Adrenal gland (tissue), 12 donors: ENCODE measurements around the gene ZNF644. TPM values are rescaled to one million over a fixed set of nuclear protein-coding genes. Genes with fewer than 3 reads are reported as not detected.
"Not testable (repeated sequence)": the region's sequence is repeated elsewhere in the genome, so short reads cannot be mapped to it uniquely, and the experiment has no call there.

Experiments
- DNase-seq, 7 donors: peaks; one replicate each; pipeline ENCODE4 v3.0.0-alpha.2; 2019 to 2020
- H3K27ac ChIP-seq, 5 donors: fragments of 200-600 bp; sonication (generic) in 4 of 5; 1 replicate in 3 of 5; 2 replicates in 2 of 5; pipeline versions ENCODE4 v1.5.1 to v1.8.0; 2016 to 2020; ENCODE audit warnings: mild to moderate bottlenecking in 1 of 5
- H3K27me3 ChIP-seq: fragments of 200-600 bp; 2 replicates; pipeline ENCODE4 v1.8.0; 2021
- H3K36me3 ChIP-seq, 2 donors: fragments of 200-600 bp; replicated peaks in 1 of 2; 1 replicate in 1 of 2; 2 replicates in 1 of 2; pipeline versions ENCODE4 v1.5.1 to v1.8.0; 2018 to 2022
- H3K4me1 ChIP-seq, 2 donors: fragments of 200-600 bp; replicated peaks in 1 of 2; 1 replicate in 1 of 2; 2 replicates in 1 of 2; pipeline versions ENCODE4 v1.5.1 to v1.8.0; 2018 to 2021
- H3K4me3 ChIP-seq, 4 donors: fragments of 200-600 bp; sonication (generic) in 3 of 4; one replicate each; pipeline ENCODE4 v1.5.1; 2016 to 2018
- H3K9me3 ChIP-seq, 3 donors: fragments of 200-600 bp; sonication (generic) in 1 of 3; replicated peaks in 1 of 3; 1 replicate in 2 of 3; 2 replicates in 1 of 3; pipeline versions ENCODE4 v1.5.1 to v1.8.0; 2016 to 2021
- CTCF ChIP-seq, 6 experiments: fragments of 450-650 bp in 4 of 6; fragments of 200-600 bp in 2 of 6; sonication (generic) in 1 of 6; IDR thresholded peaks; 1 replicate in 5 of 6; 2 replicates in 1 of 6; pipeline versions ENCODE4 v1.5.1 to v1.8.0; 2016 to 2021; ENCODE audit warnings: antibody characterized with exemption in 6 of 6, mild to moderate bottlenecking in 2 of 6, moderate library complexity in 1 of 6
- POLR2A ChIP-seq, 2 donors: fragments of 450-650 bp; IDR thresholded peaks; one replicate each; pipeline ENCODE4 v1.6.1; 2017; ENCODE audit warnings: antibody characterized with exemption in 2 of 2, mild to moderate bottlenecking in 2 of 2, moderate library complexity in 1 of 2
- WGBS, 4 donors: extraction: QIAGEN DNeasy Blood & Tissue Kit in 2 of 4; methylation state at CpG; one replicate each; pipeline versions ENCODE4 v1.1.5 to v1.1.7; 2013 to 2017; 5-methylcytosine and 5-hydroxymethylcytosine counted together
- intact Hi-C, 2 donors: fragments of 100-400 bp; cut with DNase I; formaldehyde crosslinking; loops; one replicate each; pipeline versions ENCODE4 v1.14.1 to v1.15.0; 2022 to 2023
- polyA plus RNA-seq, 3 donors: library from polyadenylated mRNA; stranded (reverse); fragments of 200-250 nt in 2 of 3; fragments of 350-450 nt in 1 of 3; fragmentation: Illumina TruSeq in 1 of 3; extraction: RNeasy Lipid Tissue Mini Kit (QIAGEN cat#74804) in 1 of 3; gene quantifications; one replicate each; pipeline ENCODE4 v1.2.3, GENCODE V29; 2013 to 2014
- total RNA-seq, 9 donors: library from RNA; depleted of rRNA in 4 of 9; stranded (reverse); fragments of >200 nt in 4 of 9; fragments of 120-200 nt in 1 of 9; fragmentation: NEBNext Ultra II Directional in 1 of 9; extraction: Animal tissue kit (Norgen Biotek cat#: 25700) in 1 of 9; gene quantifications; one replicate each; pipeline versions ENCODE4 v1.1.0 to v1.2.4, GENCODE V29; 2013 to 2023
- donor health status: healthy with polysubstance abuse.
- donor health status: Bipolar disorder and iron deficiency.
- donor health status: DM: yes; HTN: yes; CAD: no.
- donor health status: DM: no; HTN: no; CAD: no.
- donor health status: DM: no; HTN: no; CAD: no.
- donor health status: DM: yes; HTN: yes; CAD: no.

Gene ZNF644
- total and polyA plus RNA-seq, 12 donors, result 15.7 to 60.2 (median 33.3) TPM

GRCh38 chr1:90936731-90937130, 85.1 kb downstream of the ZNF644 start:
- no peak for TF ChIP-seq CTCF (IDR thresholded peaks at IDR 0.05)
- TF ChIP-seq POLR2A (IDR thresholded peaks at IDR 0.05), result no peak
- intact Hi-C loops, result no loop called here
- no peaks in the 10 kb centered on the region for H3K27me3 ChIP-seq
- WGBS, 4 donors, result 96 to 99% (median 97%) methylated on average over 1 of the region's 1 CpG
- no peaks in the 10 kb centered on the region for H3K36me3 ChIP-seq
- no peak for DNase-seq
- no peak overlapping the region for H3K4me3 ChIP-seq
- H3K27ac ChIP-seq, result no peak overlapping the region
- H3K4me1 ChIP-seq, result peaks cover 0 to 6% of the 10 kb centered on the region in 2 donors
- H3K9me3 ChIP-seq, result no peaks in the 10 kb centered on the region

GRCh38 chr1:90936061-90936460, 85.8 kb downstream of the ZNF644 start:
- Histone ChIP-seq H3K36me3 (no peaks in the 10 kb centered on the region), H3K4me3 (no peak overlapping the region), H3K27me3 (no peaks in the 10 kb centered on the region), H3K4me1 (peaks cover 0 to 6% of the 10 kb centered on the region in 2 donors), H3K27ac (no peak overlapping the region), H3K9me3 (no peaks in the 10 kb centered on the region)
- TF ChIP-seq POLR2A (IDR thresholded peaks at IDR 0.05) (no peak), CTCF (IDR thresholded peaks at IDR 0.05) (no peak)
- DNase-seq, result no peak
- 92 to 94% (median 94%) methylated on average over 4 of the region's 4 CpGs for WGBS, 4 donors
- intact Hi-C loops, result no loop called here

- intact Hi-C loops, H3K27me3 ChIP-seq, H3K27ac ChIP-seq, H3K4me3 ChIP-seq, DNase-seq, H3K36me3 ChIP-seq, H3K9me3 ChIP-seq: not testable (repeated sequence)
- peaks cover 0 to 17% of the 10 kb centered on the region in 2 donors for H3K4me1 ChIP-seq
- WGBS, 4 donors, result 91 to 97% (median 97%) methylated on average over 8 of the region's 8 CpGs
These were observed 93.6 kb downstream of the ZNF644 start for GRCh38 chr1:90928231-90928630.

- H3K4me1 ChIP-seq, result peaks cover 0 to 18% of the 10 kb centered on the region in 2 donors
- 95 to 97% (median 96%) methylated on average over 5 of the region's 5 CpGs for WGBS, 4 donors
These were observed 94.2 kb downstream of the ZNF644 start for GRCh38 chr1:90927674-90928073.

GRCh38 chr1:90926971-90927370, 94.9 kb downstream of the ZNF644 start:
- no peaks in the 10 kb centered on the region for H3K36me3 ChIP-seq
- no peaks in the 10 kb centered on the region for H3K27me3 ChIP-seq
- 75 to 77% (median 76%) methylated on average over 3 of the region's 3 CpGs for WGBS, 4 donors
- H3K4me3 ChIP-seq, result no peak overlapping the region
- H3K4me1 ChIP-seq, result peaks cover 0 to 13% of the 10 kb centered on the region in 2 donors
- no peak overlapping the region for H3K27ac ChIP-seq
- H3K9me3 ChIP-seq, result no peaks in the 10 kb centered on the region
- intact Hi-C loops, result no loop called here
- TF ChIP-seq POLR2A (IDR thresholded peaks at IDR 0.05) (no peak), CTCF (IDR thresholded peaks at IDR 0.05) (no peak)
- DNase-seq, result no peak

More at GRCh38 chr1:90927674-90928073, 94.2 kb downstream of the ZNF644 start:
- H3K36me3 ChIP-seq, H3K27me3 ChIP-seq, H3K4me3 ChIP-seq, DNase-seq, H3K9me3 ChIP-seq, H3K27ac ChIP-seq, intact Hi-C loops: not testable (repeated sequence)
